HG03139 (cell line): Measurements from ENCODE around the gene NPR2.
A peak's percentile ranks its signal among the peaks of the same experiment; 100 is the strongest.

Source experiments
- ATAC-seq: cut with Tn5 transposase; IDR thresholded peaks from one replicate; pipeline ENCODE4 v1.9.1; 2021; ENCODE audit not compliant: unreplicated experiment

The NPR2 gene

DNA sequence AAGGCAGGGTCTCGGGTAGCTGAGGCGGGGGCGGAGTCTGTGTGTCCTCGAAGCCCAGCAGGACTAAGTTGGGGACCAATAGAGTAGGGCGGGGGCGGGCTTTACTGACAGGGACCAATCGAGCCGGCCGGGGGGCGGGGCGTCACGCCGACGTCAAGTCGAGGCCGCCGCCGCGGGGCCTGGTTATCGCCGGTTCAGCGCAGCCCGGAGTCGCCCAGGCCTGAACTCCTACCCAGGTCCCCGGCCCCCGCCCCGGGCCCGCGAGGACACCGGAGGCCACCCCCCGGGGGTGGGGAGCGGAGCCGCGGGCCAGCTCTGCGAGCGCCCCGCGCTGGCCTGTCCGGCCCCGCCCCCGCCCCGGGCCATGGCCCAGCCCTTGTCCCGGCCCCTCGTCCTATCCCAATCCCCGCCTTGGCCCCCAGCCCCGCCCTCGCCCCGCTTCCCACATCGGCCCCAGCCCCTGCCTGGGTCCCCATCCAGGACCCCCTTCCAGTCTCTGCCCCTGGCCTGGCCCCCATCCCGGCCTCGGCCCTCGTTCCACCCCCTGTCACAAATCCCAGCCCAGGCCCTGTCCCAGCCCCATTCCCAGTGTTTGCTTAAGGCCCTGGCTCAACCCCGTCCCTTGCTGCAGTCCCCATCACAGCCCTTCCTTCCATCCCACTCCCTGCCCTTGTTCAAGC lies 37.8 kb downstream of the NPR2 start, which contains the start of gene TMEM8B:
TSS of gene TMEM8B (plus strand) at position 145 of the 680 bp plus-strand sequence. CDS start at position 365, 220 bp downstream.
- ATAC-seq, result peak; percentile 66

DNA sequence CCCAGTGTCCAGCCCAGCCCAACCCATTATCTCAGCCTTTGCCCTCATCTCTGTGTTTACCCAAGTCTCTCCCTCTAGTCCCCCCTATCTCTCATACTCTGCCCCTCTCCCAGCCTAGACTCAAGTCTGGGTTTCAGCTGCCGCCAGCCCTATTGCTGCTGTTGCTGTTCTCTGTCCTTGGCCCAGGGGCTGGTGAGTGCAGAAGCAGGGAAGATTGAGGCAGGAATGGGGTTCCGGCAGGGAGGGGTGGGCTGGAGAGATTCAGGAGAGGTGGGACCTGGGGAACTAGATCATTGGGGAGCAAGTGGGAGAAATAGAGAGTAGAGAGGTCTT lies 38.3 kb downstream of the NPR2 start:
- ATAC-seq, result no peak

DNA sequence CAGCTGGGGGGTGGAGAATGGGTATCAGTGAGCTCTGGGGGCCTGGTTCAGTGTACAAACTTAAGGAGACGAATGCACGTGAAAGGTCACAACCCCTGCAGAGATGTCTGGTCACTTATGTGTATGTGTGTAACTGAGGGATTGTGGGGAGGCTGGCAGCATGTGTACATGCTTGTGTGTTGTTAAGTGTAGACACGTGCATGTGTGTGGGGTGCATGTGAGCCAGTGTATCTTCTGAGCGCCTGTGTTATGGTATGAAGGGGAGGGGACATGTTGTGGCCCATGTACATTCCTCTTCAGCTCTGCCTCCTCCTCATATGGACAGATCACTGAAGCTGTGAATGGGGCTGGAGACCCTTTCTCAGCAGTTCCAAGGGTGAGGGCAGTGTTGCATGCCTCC lies 39.6 kb downstream of the NPR2 start:
- ATAC-seq, result no peak

DNA sequence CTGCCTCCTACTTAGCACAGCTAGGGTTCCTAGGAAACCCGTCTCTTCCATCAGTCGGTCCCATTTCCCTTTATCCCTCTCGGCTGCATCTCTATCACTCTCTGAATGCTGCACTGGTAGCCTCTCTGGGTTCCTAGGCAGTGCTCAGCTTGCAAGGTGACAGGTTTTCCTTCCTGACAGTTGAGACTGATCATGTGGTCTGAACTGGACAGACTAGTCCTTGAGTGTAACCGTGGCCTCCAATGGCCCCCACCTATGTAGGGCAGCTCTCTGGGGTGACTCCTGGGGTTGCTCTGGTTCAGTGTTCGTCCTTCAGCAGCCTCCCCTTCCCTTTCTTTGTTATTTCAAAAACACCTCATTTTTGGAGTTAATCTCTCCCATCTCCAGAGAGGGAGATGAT lies 41.4 kb downstream of the NPR2 start:
- ATAC-seq, result no peak

DNA sequence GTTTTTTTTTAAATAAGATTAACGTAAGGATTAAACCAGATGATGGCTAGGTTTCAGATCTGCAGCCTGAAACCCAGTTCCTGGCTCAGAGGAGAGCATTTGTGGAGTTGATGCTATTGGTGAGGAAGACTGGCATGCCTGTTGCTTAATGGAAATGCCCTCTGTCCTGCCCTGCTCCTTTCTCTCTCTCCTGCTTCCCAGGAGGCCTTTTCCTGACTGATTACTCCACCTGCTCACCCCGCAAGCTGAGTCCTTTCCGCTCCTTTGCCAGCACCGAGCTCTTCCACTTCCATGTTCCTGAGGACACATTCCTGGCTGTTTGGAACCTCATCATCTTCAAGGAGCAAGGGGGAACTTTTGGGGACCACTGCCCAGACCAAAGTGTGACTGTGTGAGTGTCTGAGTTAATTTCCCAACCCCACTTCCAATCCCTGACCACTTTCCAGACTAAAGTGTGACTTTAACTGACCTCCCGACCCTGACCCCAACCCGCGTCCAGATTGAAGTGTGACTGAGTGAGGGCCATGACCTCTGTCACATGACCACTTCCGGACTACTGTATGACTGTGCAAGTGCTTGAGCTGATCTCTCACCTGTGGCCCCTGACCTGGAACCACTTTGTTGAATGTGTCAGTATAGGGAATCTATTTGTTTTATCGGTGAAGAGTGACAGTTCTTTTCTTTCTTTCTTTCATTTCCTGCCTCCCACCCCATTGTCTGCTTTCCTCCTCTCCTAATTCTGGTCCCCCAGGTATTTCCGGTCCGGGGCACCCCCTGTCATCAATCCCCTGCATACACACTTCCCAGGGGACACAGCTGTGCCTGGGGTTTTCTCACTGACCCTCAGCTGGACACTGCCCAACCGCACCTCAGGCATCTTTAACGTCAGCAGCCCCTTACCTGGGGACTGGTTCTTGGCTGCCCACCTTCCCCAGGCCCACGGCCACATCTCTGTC lies 43.1 kb downstream of the NPR2 start:
- no peak for ATAC-seq

DNA sequence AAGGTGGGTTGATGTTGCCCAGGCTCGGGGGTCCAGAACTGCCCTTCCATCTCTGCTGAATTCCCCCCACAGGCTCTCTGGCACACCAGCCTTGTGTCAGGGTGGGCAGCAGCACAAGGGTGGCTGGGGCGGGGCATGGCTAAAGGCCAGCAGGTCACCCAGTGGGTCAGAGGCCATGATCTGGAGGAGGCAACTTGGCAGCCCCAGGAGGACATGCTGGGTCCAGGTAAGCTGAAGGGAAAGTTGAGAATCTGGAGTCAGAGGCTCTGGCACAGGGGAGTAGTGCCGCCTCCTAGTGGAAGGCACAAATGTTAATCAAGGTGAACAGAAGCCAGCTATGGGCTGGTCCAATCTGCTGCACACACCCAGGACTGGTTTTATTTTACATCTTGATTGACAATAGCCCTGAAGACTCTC lies 43.8 kb downstream of the NPR2 start:
- no peak for ATAC-seq

DNA sequence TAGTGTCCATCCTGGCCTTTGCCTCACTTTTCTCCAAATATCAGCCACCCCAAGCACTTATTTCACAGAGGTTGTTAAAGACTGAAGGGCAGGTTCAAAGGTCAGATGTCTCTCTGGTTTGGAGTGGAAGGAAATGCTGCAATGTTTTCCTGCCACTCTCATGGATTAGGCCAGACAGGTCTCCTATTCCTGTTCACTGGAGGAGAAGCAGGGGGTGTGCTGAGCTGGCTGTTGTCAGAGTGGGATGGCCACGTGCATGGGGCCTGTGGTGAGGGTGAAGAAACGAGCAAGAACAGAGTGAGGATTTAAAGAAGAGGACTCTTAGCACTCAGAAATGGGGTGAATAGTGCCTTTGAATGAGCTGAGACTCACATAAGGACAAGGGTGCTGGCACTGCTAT lies 44.4 kb downstream of the NPR2 start:
- ATAC-seq, result no peak

DNA sequence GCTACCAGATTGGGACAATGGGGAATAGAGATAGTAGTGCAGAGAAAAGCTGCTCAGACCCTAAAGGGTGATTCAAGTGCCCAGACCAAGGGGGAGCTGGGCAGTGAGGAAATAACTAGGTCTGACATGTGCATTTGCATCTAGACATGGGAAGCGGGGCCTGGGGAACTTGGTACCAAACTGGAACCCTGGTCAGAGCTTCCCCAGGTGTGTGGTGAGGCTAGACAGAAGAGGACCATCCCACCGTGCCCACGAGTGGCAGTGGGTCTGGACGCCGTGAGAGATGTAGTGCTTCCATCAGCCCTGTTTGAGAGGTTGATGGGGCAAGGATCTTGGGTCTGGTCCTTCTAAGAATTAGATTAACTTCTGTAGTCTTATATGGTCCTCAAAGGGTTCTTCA lies 45.2 kb downstream of the NPR2 start:
- ATAC-seq, result no peak

DNA sequence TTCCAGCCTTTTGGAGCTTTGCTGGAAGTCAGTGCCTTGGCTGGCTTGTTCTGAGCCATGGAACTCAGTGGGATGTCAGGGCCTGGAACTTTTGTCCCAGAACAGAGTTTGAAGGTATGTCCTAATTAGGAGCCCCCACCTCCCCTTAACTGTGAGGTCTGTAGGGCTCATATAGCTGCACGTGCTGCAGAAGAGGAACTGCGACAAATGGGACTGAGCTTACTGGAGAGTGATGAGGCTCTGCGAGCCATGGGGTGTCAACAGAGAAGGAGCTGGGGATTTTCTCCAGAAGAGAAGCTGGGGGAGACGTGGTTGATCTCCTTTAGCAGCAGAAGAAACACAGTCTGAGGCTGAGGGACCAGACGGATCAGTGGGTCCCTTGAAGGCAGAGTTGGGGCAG lies 48.5 kb downstream of the NPR2 start:
- ATAC-seq, result no peak

DNA sequence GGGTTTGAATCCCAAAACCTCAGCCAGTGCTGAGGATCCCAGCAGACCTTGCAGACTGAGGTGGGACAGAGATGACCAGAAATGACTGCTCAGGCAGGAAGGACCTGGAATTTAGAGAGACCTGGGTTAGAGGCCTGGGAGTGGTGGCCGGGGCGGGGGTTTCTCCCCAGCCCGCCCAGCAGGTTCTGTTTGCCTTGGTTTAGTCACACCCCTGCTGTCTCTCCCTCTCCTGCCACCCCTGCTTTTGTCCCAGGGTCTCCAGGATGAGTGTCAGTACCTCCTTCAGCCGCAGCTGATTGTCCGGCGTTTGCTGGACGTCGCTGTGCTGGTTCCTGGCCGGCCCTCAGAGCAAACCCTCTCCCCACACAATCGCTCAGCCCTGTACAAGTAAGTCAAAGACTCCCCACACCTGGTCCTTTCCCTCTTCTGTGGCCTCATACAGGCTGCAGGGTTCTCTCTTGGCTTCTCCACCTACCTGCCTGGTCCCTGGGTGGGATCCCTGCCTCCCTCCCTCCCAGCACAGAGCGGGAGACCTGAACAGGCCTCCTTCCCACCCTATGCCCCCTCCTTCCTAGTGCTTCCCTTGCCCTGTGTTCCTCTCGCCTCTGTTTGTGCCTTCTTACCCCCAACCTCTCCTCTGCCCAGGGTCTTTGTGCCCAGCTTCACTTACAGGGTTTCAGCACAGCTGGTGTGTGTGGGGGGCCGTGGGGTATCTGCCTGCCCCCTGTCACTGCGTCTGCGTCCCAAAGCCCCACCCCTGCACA lies 49.7 kb downstream of the NPR2 start:
- no peak for ATAC-seq

DNA sequence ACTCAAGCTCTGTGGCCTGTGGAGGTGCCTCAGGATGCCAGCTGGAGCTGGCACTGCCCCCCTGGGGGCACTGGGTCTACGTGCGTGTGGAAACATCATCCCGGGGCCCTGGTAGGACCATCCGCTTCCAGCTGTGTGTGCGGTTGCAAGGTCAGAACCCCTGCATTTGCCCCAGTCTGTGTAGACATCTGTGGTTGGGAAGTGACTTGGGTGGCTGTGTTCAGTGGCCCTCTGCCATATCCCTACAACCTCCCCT lies 50.2 kb downstream of the NPR2 start:
- no peak for ATAC-seq

DNA sequence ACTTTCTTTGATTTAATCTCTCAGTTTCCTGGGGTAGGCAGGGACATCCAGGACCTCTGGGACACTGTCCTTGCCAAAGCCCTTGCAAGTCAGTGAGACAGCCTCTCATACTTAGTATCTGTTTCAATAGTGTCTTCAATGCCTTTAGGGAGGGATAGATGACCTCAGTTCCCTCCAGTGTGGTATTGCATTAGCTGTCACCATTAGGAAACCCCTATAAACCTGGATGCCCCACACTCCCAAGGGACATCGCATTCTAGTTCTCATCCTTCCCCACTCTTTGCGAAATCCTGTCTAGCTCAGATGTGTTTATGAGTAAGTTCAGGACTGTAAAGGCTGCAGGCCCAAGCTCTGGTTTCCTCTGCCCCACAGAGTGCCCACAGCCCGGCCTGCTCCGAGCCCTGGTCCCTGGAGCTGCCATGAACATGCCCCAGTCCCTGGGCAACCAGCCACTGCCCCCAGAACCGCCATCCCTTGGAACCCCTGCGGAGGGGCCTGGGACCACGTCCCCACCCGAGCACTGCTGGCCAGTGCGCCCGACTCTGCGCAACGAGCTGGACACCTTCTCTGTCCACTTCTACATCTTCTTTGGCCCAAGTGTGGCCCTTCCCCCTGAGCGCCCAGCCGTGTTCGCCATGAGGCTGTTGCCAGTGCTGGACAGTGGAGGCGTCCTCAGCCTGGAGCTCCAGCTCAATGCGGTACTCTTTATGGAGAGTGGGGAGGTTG lies 50.8 kb downstream of the NPR2 start:
- ATAC-seq, result no peak

DNA sequence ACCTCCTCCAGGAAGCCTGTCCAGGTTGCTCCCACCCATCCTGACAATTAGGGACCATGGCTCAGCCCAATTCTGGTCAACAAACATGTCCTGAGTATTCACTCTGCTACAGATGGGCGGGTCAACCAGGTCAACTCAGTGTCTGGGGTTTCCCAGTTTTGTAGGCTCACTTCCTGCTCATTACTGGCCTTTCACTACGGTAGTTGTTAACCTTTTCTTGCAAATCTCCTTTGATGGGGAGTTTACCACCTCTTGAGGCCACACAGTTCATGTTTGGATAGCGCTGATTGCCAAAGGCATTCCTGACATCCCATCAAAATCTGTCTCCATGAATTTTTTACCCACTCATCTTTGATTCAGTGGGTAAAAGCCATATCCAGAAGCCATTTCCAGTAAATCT lies 51.4 kb downstream of the NPR2 start:
- ATAC-seq, result no peak

DNA sequence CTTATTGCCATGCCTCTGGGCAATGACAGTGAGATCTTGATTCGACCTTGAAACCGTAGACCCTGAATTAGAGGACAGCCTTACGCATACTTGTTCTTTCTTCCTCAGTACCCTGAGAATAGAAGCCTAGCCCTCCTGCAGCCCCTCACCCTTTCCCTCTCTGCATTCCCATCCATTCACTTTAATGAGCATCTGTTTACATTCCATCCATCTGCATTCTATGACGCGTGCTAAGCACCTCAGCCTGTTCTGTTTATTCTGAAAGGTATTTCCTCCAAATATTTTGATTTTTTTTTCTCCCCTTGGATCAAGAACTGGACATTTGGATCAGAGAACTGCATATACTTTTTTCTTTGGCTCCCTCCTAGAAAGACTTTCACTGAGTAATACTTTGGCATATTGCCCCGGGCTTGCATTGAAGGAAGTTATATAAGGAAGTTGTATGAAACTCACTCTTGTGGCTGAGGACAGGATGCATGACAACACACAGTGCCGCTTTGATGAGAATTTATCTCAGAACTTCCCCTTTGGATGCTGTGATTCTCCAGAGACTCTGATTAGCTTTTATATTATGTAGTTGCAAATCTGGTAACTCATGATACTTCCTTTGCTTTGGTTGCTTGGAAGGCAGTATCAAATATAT lies 53.4 kb downstream of the NPR2 start:
- no peak for ATAC-seq

DNA sequence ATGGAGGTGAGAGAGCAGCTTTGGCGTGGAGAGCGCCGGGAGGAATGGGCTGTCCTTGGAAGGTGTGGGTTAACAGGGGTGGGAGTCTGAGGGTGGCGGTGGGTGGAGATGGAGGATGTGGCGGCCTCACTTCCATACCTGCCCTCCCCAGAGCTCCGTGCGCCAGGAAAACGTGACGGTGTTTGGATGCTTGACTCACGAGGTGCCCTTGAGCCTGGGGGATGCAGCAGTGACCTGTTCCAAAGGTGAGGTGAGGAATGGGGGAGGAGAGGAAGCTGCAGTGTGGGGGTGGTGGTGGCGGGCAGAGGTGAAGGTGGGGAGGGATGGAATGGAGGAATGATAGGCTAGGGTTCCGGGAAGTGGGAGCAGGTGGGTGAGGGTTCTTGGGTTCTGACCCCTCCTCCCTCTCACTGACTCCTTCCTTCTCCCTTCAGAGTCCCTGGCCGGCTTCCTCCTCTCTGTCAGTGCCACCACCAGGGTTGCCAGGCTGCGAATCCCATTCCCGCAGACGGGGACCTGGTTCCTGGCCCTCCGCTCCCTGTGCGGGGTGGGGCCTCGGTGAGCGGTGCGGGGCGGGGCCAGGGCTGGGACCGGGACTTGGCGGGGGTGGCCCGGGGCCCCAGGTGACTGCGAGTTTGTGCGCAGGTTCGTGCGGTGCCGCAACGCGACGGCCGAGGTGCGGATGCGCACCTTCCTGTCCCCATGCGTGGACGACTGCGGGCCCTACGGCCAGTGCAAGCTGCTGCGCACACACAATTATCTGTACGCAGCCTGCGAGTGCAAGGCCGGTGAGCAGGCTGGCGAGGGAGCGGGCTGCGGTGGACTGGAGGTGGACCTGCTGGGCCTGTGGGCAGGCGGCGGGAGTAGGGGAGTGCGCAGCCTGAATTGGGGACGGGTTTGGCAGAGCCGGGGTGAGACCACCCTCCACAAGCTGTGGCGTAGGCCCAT lies 54.7 kb downstream of the NPR2 start:
- ATAC-seq, result no peak

DNA sequence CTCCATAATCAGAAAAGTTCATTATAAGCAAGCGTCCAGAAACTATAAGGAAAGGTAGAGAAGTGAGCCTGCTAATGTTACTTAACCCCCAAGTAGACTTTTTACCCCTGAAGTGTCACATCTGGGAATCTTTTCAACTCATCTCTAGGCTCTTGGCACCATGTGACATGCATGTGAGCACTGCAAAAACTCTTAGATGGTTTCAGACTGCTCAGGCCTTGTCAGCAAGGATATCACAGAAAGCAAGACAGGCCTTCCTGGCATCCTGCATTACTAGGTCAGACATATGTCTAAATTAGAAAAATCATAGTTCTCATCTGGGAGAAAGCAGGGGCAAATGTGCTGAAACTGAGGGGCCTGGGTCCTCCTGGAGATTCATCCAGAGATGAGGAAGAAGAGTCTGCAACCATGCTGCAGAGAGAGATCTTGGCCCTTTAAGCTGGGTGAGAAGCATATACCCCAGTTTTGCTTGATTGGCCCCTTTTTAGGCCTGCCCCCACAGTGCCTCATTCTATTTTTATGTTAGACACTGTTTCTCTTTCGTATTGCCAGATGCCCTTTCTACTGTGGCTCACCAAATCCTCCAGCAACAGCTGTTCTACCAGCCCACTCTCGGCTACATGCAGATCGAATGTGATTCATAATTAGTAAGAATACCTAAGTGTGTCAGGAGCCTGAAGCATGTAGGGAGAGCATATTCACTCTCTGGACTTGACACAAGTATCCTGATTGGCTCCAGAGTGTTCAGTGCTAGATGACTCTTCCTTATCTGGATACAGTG lies 56.6 kb downstream of the NPR2 start:
- peak; percentile 70 for ATAC-seq

DNA sequence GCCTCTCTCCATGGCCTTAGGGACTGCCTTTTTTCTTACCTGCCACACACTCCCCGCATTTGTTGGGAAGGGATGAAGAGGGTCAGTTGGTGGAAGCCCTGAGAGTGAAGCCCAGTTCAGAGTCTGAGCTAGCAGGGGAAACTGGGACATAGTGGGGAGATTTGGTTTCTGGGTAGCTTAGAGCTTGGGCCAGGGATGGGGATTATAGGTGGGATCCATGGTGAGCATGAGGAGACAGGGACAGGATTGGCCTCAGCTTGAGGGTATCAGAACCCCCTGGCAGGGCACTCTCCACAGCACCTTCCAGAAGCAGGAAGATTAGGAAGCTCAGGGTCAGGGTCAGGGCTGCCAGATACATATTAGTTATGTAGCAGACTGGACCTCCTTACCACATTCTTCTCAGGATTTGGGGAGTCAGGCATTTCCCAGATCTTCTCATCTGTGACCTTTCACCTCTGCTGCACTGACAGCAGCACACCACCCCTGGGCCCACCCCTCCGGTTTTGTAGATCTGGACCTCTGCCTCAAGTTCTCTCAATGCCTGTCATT lies 61.0 kb downstream of the NPR2 start:
- no peak for ATAC-seq
